Endothelial cell of umbilical vein (primary cell): Measurements from ENCODE around the gene MMRN2. TPM values are rescaled to one million over a fixed set of nuclear protein-coding genes. Genes with fewer than 3 reads are reported as not detected.

Source experiments
- BruUV-seq: library from RNA; stranded (reverse); fragments of 400-500 nt; replicated peaks from 2 replicates; lab custom pipeline; 2021; lab: Mats Ljungman, UMichigan
- CTCF ChIA-PET: fragments of 300-600, 350-600 bp; sonication (Branson Sonifier 250); formaldehyde crosslinking; loops from one replicate; lab custom pipeline; 2021; ENCODE audit warnings: antibody characterized with exemption, inconsistent platforms; lab: Charles Lee
- POLR2A ChIA-PET: fragments of 300-600, 350-600 bp; sonication (Branson Sonifier 250); formaldehyde crosslinking; loops from one replicate; lab custom pipeline; 2021; ENCODE audit warnings: antibody characterized with exemption, inconsistent platforms; lab: Charles Lee
- DNase-seq: peaks from one replicate; pipeline ENCODE4 v3.0.0-alpha.2; 2011; ENCODE audit warnings: low read depth, low spot score
- FAIRE-seq: peaks from 2 replicates; lab custom pipeline; 2011; peaks lifted over from hg19 to GRCh38; lab: Jason Lieb, UNC
- H2AFZ ChIP-seq: 2 replicates; pipeline ENCODE4 v1.6.0; 2012; ENCODE audit warnings: low read depth, low read length, control low read depth, inconsistent platforms
- H3K27ac ChIP-seq: 2 replicates; pipeline ENCODE4 v1.5.1; 2011; ENCODE audit warnings: low read depth, mild to moderate bottlenecking, control low read depth, low read length, moderate library complexity; ENCODE audit not compliant: insufficient read depth
- H3K27me3 ChIP-seq, 2 experiments: 2 replicates each; pipeline versions ENCODE4 v1.6.0 to v1.6.1; 2011; ENCODE audit warnings: low read length in 2 of 2, mixed read lengths in 1 of 2; ENCODE audit not compliant: control insufficient read depth in 2 of 2, insufficient read depth in 2 of 2
- H3K36me3 ChIP-seq, 2 experiments: 2 replicates in 1 of 2; 3 replicates in 1 of 2; pipeline ENCODE4 v1.5.1; 2011; ENCODE audit warnings: low read length in 2 of 2, mild to moderate bottlenecking in 1 of 2, moderate library complexity in 1 of 2; ENCODE audit not compliant: control insufficient read depth in 2 of 2, insufficient read depth in 2 of 2; ENCODE audit errors: extremely low read depth in 1 of 2
- H3K4me1 ChIP-seq: 3 replicates; pipeline ENCODE4 v1.5.1; 2011; ENCODE audit warnings: mild to moderate bottlenecking, low read length; ENCODE audit not compliant: control insufficient read depth, insufficient read depth; ENCODE audit errors: extremely low read depth
- H3K4me2 ChIP-seq: 2 replicates; pipeline ENCODE4 v1.6.1; 2011; ENCODE audit warnings: low read length, control low read depth, mixed read lengths; ENCODE audit not compliant: insufficient read depth
- H3K4me3 ChIP-seq, 3 experiments: fragments of 200-600 bp in 1 of 3; sonication (generic), shearing (Covaris generic) in 1 of 3; replicated peaks in 1 of 3; 2 replicates each; pipeline ENCODE4 v1.5.1; 2011 to 2016; ENCODE audit warnings: control low read depth in 3 of 3, low read length in 3 of 3, mild to moderate bottlenecking in 2 of 3, inconsistent platforms in 1 of 3, low read depth in 1 of 3, moderate library complexity in 1 of 3; ENCODE audit not compliant: insufficient read depth in 1 of 3
- H3K79me2 ChIP-seq: 2 replicates; pipeline ENCODE4 v1.6.0; 2012; ENCODE audit warnings: low read length, inconsistent platforms; ENCODE audit not compliant: control insufficient read depth, insufficient read depth
- H3K9ac ChIP-seq: replicated peaks from 2 replicates; pipeline ENCODE3; 2011; ENCODE audit warnings: low read length, control low read depth; ENCODE audit not compliant: insufficient read depth; ENCODE audit errors: extremely low read depth
- H3K9me1 ChIP-seq: replicated peaks from 3 replicates; pipeline ENCODE4 v1.6.0; 2011; ENCODE audit warnings: mild to moderate bottlenecking, low read length; ENCODE audit not compliant: control insufficient read depth, insufficient read depth; ENCODE audit errors: extremely low read depth
- H3K9me3 ChIP-seq: replicated peaks from 2 replicates; pipeline ENCODE4 v1.5.1; 2012; ENCODE audit warnings: low read length, inconsistent platforms; ENCODE audit not compliant: control insufficient read depth, insufficient read depth
- H4K20me1 ChIP-seq: replicated peaks from 2 replicates; pipeline ENCODE3; 2011; ENCODE audit warnings: mild to moderate bottlenecking, low read length; ENCODE audit not compliant: control insufficient read depth, insufficient read depth; ENCODE audit errors: extremely low read depth
- CTCF ChIP-seq, 2 donors: IDR thresholded peaks; 1 replicate in 1 of 2; 2 replicates in 1 of 2; pipeline ENCODE4 v1.5.1; 2011; ENCODE audit warnings: low read length in 2 of 2, mild to moderate bottlenecking in 2 of 2, moderate library complexity in 2 of 2, control low read depth in 1 of 2, inconsistent platforms in 1 of 2, low read depth in 1 of 2; ENCODE audit not compliant: insufficient read depth in 1 of 2; ENCODE audit errors: extremely low read depth in 1 of 2
- EZH2 ChIP-seq: IDR thresholded peaks from 2 replicates; pipeline ENCODE4 v1.6.1; 2012; ENCODE audit warnings: borderline replicate concordance, low read depth, mild to moderate bottlenecking, moderate library complexity, low read length, inconsistent platforms; ENCODE audit not compliant: severe bottlenecking
- FOS ChIP-seq: IDR thresholded peaks from 2 replicates; pipeline ENCODE4 v1.6.1; 2011; ENCODE audit warnings: mild to moderate bottlenecking, low read length, moderate library complexity, borderline replicate concordance; ENCODE audit not compliant: insufficient read depth
- GATA2 ChIP-seq: IDR thresholded peaks from 2 replicates; pipeline ENCODE4 v1.7.0; 2011; ENCODE audit warnings: low read depth, mild to moderate bottlenecking, moderate library complexity, mixed read lengths, low read length; ENCODE audit not compliant: insufficient read length, insufficient read depth
- JUN ChIP-seq: IDR thresholded peaks from 2 replicates; pipeline ENCODE4 v1.6.1; 2011; ENCODE audit warnings: borderline replicate concordance, low read depth; ENCODE audit not compliant: insufficient read length, insufficient read depth
- MAX ChIP-seq: IDR thresholded peaks from 2 replicates; pipeline ENCODE4 v1.6.1; 2011; ENCODE audit not compliant: insufficient read depth, insufficient read length
- MYC ChIP-seq: IDR thresholded peaks from one replicate; pipeline ENCODE4 v1.6.1; 2011; ENCODE audit warnings: mild to moderate bottlenecking, low read depth, low read length
- POLR2A ChIP-seq: IDR thresholded peaks from 2 replicates; pipeline ENCODE4 v1.6.1; 2012; ENCODE audit warnings: low read depth, mild to moderate bottlenecking, control low read depth, low read length
- POLR2AphosphoS5 ChIP-seq: IDR thresholded peaks from 2 replicates; pipeline ENCODE4 v1.6.1; 2012; ENCODE audit warnings: low read depth, mild to moderate bottlenecking, control low read depth, low read length, moderate library complexity; ENCODE audit not compliant: insufficient read depth
- dilution Hi-C: fragments of 300-500 bp; cut with MboI; formaldehyde crosslinking; loops from one replicate; pipeline ENCODE4 v1.15.0; 2019; ENCODE audit warnings: low sequenced_read_pairs; ENCODE audit not compliant: extremely low pct_ligation_motif_present
- intact Hi-C: fragments of 100-400 bp; cut with micrococcal nuclease; formaldehyde crosslinking; loops from one replicate; pipeline ENCODE4 v1.10.0; 2022
- polyA plus RNA-seq, 4 experiments: library from polyadenylated mRNA; depleted of rRNA in 3 of 4; stranded (reverse) in 3 of 4; unstranded in 1 of 4; fragments of >200 nt; gene quantifications; 2 replicates each; pipeline versions ENCODE4 v1.2.1 to v1.2.3, GENCODE V29; 2011 to 2012; ENCODE audit warnings: missing spikeins in 1 of 4
- total RNA-seq: library from RNA; stranded (reverse); gene quantifications from 2 replicates; pipeline ENCODE4 v1.2.3, GENCODE V29; 2021

The MMRN2 gene
- total and polyA plus RNA-seq, 2 donors (not counting 3 experiments of a cell fraction or from before 2014, with no cell fraction given), result 154 to 169 TPM

- dilution Hi-C loops (no loop called here), intact Hi-C loops (loop anchor here (10.0 kb wide), 1 partner anchor 1933 kb away; the partner anchor contains the start of gene STAMBPL1)
Measured at GRCh38 chr10:86952106-86952505, 5.3 kb downstream of the MMRN2 start.

More at GRCh38 chr10:86952106-86952505, 5.3 kb downstream of the MMRN2 start:
- no peak overlapping the region for H2AFZ ChIP-seq
- no peak overlapping the region for H3K9ac ChIP-seq
- H3K79me2 ChIP-seq, result peaks cover 88% of the 10 kb centered on the region
- peaks cover 36% of the 10 kb centered on the region for H3K4me1 ChIP-seq
- ChIA-PET POLR2A (no interaction called here), CTCF (interaction anchor here (1.0 to 2.4 kb wide), 2 partner anchors 8 to 14 kb away, joined by 3 to 7 read pairs; no protein-coding TSS in a partner anchor)
- H3K9me1 ChIP-seq, result no peaks in the 10 kb centered on the region
- no TSS peak for BruUV-seq
- no peaks in the 10 kb centered on the region for H4K20me1 ChIP-seq
- no peak overlapping the region for H3K27ac ChIP-seq
- H3K9me3 ChIP-seq, result no peaks in the 10 kb centered on the region
- H3K4me2 ChIP-seq, result no peak overlapping the region
- TF ChIP-seq POLR2AphosphoS5 (no peak), POLR2A (no peak), MAX (no peak), EZH2 (no peak), JUN (no peak), FOS (no peak), MYC (no peak), CTCF (IDR thresholded peaks at IDR 0.05; ENCODE audit: extremely low read depth in 1 of 2, insufficient read depth in 1 of 2, low read depth in 1 of 2, low read length in 2 of 2) (no peak), GATA2 (no peak)
- no peak for FAIRE-seq
- peaks cover 0 to under 1% of the 10 kb centered on the region in 2 experiments for H3K36me3 ChIP-seq
- DNase-seq, result no peak
- no peaks in the 10 kb centered on the region for H3K27me3 ChIP-seq
- no peak overlapping the region for H3K4me3 ChIP-seq
